ENCODE data around the gene RPL10. TPM values are rescaled to one million over a fixed set of nuclear protein-coding genes. Genes with fewer than 3 reads are reported as not detected.
A peak's percentile ranks its signal among the peaks of the same experiment; 100 is the strongest.

RPL10 gene
- total and polyA plus RNA-seq, 11 donors = 1,381 to 5,995 (median 2,140) TPM

- WGBS, 4 donors = 82 to 90% (median 84%) methylated on average over 25 to 27 of the region's 27 CpGs
- peaks cover 0 to 99% (median 94%) of the 10 kb centered on the region in 9 donors for H3K36me3 ChIP-seq
Observed at GRCh38 chrX:154357205-154357604, 41.0 kb upstream of the RPL10 start.

GRCh38 chrX:154358011-154358410, 40.2 kb upstream of the RPL10 start:
- Histone ChIP-seq H3K4me3 (no peak overlapping the region), H3K27ac (peak overlapping the region in 1 of 12 donors; percentile 76), H3K36me3 (peaks cover 0 to 99% (median 94%) of the 10 kb centered on the region in 9 donors), H3K27me3 (no peaks in the 10 kb centered on the region), H3K4me1 (peaks cover 0 to 17% (median 0%) of the 10 kb centered on the region in 12 donors), H3K9me3 (no peaks in the 10 kb centered on the region)
- DNase-seq (no peak), ATAC-seq (no peak)
- WGBS, 4 donors = 64 to 85% (median 72%) methylated on average over 10 to 11 of the region's 11 CpGs
- TF ChIP-seq CTCF (IDR thresholded peaks at IDR 0.05) = no peak
- no peak for TF ChIP-seq POLR2A (IDR thresholded peaks at IDR 0.05)
- intact Hi-C loops (cut with DNase I) = no loop called here

More at GRCh38 chrX:154357205-154357604, 41.0 kb upstream of the RPL10 start:
- intact Hi-C loops (cut with DNase I) = no loop called here
- Histone ChIP-seq H3K9me3 (no peaks in the 10 kb centered on the region), H3K27ac (peak overlapping the region in 1 of 12 donors; percentile 76), H3K4me1 (peaks cover 0 to 17% (median 0%) of the 10 kb centered on the region in 12 donors), H3K4me3 (no peak overlapping the region), H3K27me3 (no peaks in the 10 kb centered on the region)
- DNase-seq = no peak
- no peak for ATAC-seq
- no peak for TF ChIP-seq POLR2A (IDR thresholded peaks at IDR 0.05)
- TF ChIP-seq CTCF (IDR thresholded peaks at IDR 0.05) = no peak

GRCh38 chrX:154358829-154359228, 39.3 kb upstream of the RPL10 start:
- peaks cover 0 to 17% (median 0%) of the 10 kb centered on the region in 12 donors for H3K4me1 ChIP-seq
- no peak overlapping the region for H3K4me3 ChIP-seq
- 54 to 76% (median 69%) methylated on average over 6 of the region's 6 CpGs for WGBS, 4 donors
- ATAC-seq (no peak), DNase-seq (no peak)
- no peaks in the 10 kb centered on the region for H3K9me3 ChIP-seq
- intact Hi-C loops (cut with DNase I) = no loop called here
- H3K36me3 ChIP-seq = peaks cover 0 to 99% (median 94%) of the 10 kb centered on the region in 9 donors
- no peaks in the 10 kb centered on the region for H3K27me3 ChIP-seq
- TF ChIP-seq POLR2A (IDR thresholded peaks at IDR 0.05) = no peak
- no peak for TF ChIP-seq CTCF (IDR thresholded peaks at IDR 0.05)
- peak overlapping the region in 5 of 12 donors; percentile 12 to 76 (median 26) for H3K27ac ChIP-seq

- Histone ChIP-seq H3K27me3 (no peaks in the 10 kb centered on the region), H3K4me3 (no peak overlapping the region), H3K36me3 (peaks cover 0 to 99% (median 94%) of the 10 kb centered on the region in 9 donors), H3K4me1 (peaks cover 0 to 17% (median 0%) of the 10 kb centered on the region in 12 donors), H3K27ac (peak overlapping the region in 5 of 12 donors; percentile 12 to 76 (median 26)), H3K9me3 (no peaks in the 10 kb centered on the region)
- TF ChIP-seq CTCF (IDR thresholded peaks at IDR 0.05) (no peak), POLR2A (IDR thresholded peaks at IDR 0.05) (no peak)
- DNase-seq (no peak), ATAC-seq (no peak)
- intact Hi-C loops (cut with DNase I) = no loop called here
- WGBS, 4 donors = 82 to 88% (median 84%) methylated on average over 23 to 41 of the region's 41 CpGs
Observed at GRCh38 chrX:154359362-154360154, 38.6 kb upstream of the RPL10 start.

All from heart left ventricle (tissue), 16 donors.